Gastroesophageal sphincter (tissue), 3 donors: Measurements from ENCODE around the gene ASIC4.

ENCODE experiments used
- EP300 ChIP-seq: sonication (generic); formaldehyde crosslinking; IDR thresholded peaks from one replicate; pipeline ENCODE4 v1.6.1; 2017; ENCODE audit warnings: antibody characterized with exemption, mild to moderate bottlenecking
- POLR2A ChIP-seq, 2 donors: fragments of 450-650 bp; IDR thresholded peaks; one replicate each; pipeline ENCODE4 v1.6.1; 2017; ENCODE audit warnings: antibody characterized with exemption in 2 of 2, mild to moderate bottlenecking in 2 of 2, moderate library complexity in 1 of 2
- TF ChIP-seq, protein P1 (sequence below), 4 experiments: fragments of 200-600 bp in 2 of 4; fragments of 450-650 bp in 2 of 4; sonication (generic) in 1 of 4; IDR thresholded peaks; one replicate each; pipeline ENCODE4 v1.5.1; 2017 to 2019; ENCODE audit warnings: antibody characterized with exemption in 4 of 4, mild to moderate bottlenecking in 2 of 4, moderate library complexity in 2 of 4

DNA sequence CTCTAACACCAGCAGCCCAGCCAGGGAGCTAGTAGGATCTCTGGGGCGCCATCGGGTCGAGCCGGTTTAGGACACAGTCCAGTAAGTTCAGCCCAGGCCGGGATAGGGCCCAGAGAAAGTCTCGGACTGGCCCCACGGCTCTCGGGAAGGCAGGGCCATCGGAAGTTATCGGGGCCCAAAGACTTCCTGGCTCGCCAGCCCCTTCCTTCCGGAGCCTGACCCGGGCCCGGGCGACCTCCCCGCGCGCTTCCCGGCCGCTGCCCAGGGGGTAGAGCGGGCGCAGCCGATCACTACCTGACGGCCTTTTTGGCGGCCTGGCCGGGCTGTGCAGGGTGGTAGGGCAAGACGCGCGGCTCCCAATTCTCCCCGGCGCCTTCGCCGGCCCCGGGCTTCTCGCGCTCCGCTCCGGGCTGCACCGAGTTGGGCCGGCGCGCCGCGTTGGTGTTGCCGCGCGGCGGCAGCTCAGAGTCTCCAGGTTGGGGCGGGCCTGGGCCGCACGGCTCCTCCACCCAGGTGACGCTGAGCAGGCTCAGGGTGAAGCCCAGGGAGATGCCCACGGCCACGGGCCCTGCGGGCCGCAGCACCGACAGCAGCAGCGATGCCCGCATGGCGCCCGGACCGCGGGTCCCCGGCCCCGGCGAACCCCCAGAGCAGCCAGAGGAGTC is 28.8 kb downstream of the ASIC4 start:
- TF ChIP-seq, protein P1, sequence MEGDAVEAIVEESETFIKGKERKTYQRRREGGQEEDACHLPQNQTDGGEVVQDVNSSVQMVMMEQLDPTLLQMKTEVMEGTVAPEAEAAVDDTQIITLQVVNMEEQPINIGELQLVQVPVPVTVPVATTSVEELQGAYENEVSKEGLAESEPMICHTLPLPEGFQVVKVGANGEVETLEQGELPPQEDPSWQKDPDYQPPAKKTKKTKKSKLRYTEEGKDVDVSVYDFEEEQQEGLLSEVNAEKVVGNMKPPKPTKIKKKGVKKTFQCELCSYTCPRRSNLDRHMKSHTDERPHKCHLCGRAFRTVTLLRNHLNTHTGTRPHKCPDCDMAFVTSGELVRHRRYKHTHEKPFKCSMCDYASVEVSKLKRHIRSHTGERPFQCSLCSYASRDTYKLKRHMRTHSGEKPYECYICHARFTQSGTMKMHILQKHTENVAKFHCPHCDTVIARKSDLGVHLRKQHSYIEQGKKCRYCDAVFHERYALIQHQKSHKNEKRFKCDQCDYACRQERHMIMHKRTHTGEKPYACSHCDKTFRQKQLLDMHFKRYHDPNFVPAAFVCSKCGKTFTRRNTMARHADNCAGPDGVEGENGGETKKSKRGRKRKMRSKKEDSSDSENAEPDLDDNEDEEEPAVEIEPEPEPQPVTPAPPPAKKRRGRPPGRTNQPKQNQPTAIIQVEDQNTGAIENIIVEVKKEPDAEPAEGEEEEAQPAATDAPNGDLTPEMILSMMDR (IDR thresholded peaks at IDR 0.05): peak in 2 of 4 experiments; percentile 4 to 26
- TF ChIP-seq POLR2A (IDR thresholded peaks at IDR 0.05) (no peak), EP300 (no peak)
